Sigmoid colon (tissue), 7 donors: ENCODE measurements around the gene AP3B2. TPM values are rescaled to one million over a fixed set of nuclear protein-coding genes. Genes with fewer than 3 reads are reported as not detected.

Experiments
- DNase-seq: peaks from one replicate; pipeline ENCODE4 v3.0.0-alpha.2; 2019
- H3K27ac ChIP-seq, 4 donors: fragments of 200-600 bp; sonication (generic); one replicate each; pipeline ENCODE4 v1.5.1; 2016 to 2019; ENCODE audit warnings: mild to moderate bottlenecking in 1 of 4
- H3K27me3 ChIP-seq, 3 donors: fragments of 200-600 bp; sonication (generic); one replicate each; pipeline ENCODE4 v1.5.1; 2019; ENCODE audit warnings: mild to moderate bottlenecking in 1 of 3
- H3K36me3 ChIP-seq, 4 donors: fragments of 200-600 bp; sonication (generic); one replicate each; pipeline ENCODE4 v1.5.1; 2016 to 2019
- H3K4me1 ChIP-seq, 4 donors: fragments of 200-600 bp; sonication (generic); one replicate each; pipeline ENCODE4 v1.5.1; 2017 to 2019
- H3K4me3 ChIP-seq, 4 donors: fragments of 200-600 bp; sonication (generic); one replicate each; pipeline ENCODE4 v1.5.1; 2017 to 2019; ENCODE audit warnings: mild to moderate bottlenecking in 2 of 4, moderate library complexity in 1 of 4
- H3K9me3 ChIP-seq, 4 donors: fragments of 200-600 bp in 3 of 4; sonication (generic) in 3 of 4; one replicate each; pipeline versions ENCODE4 v1.5.1 to v1.6.1; 2013 to 2019
- EP300 ChIP-seq, 4 donors: sonication (generic); formaldehyde crosslinking; IDR thresholded peaks; one replicate each; pipeline ENCODE4 v1.6.1; 2017; ENCODE audit warnings: antibody characterized with exemption in 4 of 4
- POLR2A ChIP-seq, 2 donors: fragments of 450-650 bp; IDR thresholded peaks; one replicate each; pipeline ENCODE4 v1.6.1; 2016; ENCODE audit warnings: antibody characterized with exemption in 2 of 2, mild to moderate bottlenecking in 2 of 2, moderate library complexity in 2 of 2
- POLR2AphosphoS5 ChIP-seq, 4 donors: sonication (generic); formaldehyde crosslinking; IDR thresholded peaks; one replicate each; pipeline ENCODE4 v1.6.1; 2017; ENCODE audit warnings: antibody characterized with exemption in 4 of 4
- WGBS, 2 donors: extraction: QIAGEN DNeasy Blood & Tissue Kit; methylation state at CpG; one replicate each; pipeline ENCODE4 v1.1.7; 2013; 5-methylcytosine and 5-hydroxymethylcytosine counted together
- intact Hi-C: fragments of 100-400 bp; cut with DNase I; formaldehyde crosslinking; loops from one replicate; pipeline ENCODE4 v1.15.1; 2023
- polyA plus RNA-seq, 3 donors: library from polyadenylated mRNA; stranded (reverse); fragments of 200-250 nt; gene quantifications; one replicate each; pipeline ENCODE4 v1.2.3, GENCODE V29; 2013
- total RNA-seq, 4 donors: library from RNA; depleted of rRNA; stranded (reverse); fragments of >200 nt; gene quantifications; one replicate each; pipeline ENCODE4 v1.1.0, GENCODE V29; 2016
- TF ChIP-seq, protein P1 (sequence below), 4 experiments: fragments of 450-650 bp in 3 of 4; fragments of 200-600 bp in 1 of 4; IDR thresholded peaks; one replicate each; pipeline ENCODE4 v1.5.1; 2016 to 2019; ENCODE audit warnings: antibody characterized with exemption in 4 of 4, mild to moderate bottlenecking in 3 of 4, moderate library complexity in 2 of 4
- donor health status: healthy with polysubstance abuse.
- donor health status: Bipolar disorder and iron deficiency.
- donor health status: healthy.

The AP3B2 gene
- total and polyA plus RNA-seq, 7 donors: 0.60 to 9.3 (median 1.9) TPM; not detected in 1

DNA sequence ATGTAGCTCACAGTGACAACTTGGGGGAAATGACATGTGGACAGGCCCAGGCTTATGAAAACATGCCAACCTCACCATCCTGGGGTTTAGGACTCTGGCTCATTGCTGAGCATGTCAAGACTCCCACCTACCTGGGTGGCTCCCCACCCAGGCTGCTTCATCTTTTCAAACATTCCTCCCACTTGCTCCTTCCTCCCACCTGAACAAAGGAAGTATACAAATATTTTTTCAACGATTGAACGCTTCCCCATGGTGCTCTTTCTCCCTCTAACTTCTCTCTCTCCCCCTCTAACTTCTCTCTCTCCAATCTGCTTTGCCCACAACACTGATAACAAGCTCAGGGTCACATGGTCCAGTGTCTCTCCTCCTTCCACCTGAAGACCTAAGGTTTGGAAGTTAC is 34.8 kb downstream of the AP3B2 start:
- intact Hi-C loops: no loop called here
- no peak for TF ChIP-seq POLR2A (IDR thresholded peaks at IDR 0.05)
- TF ChIP-seq POLR2AphosphoS5 (IDR thresholded peaks at IDR 0.05): no peak
- no peak for TF ChIP-seq EP300 (IDR thresholded peaks at IDR 0.05)
- TF ChIP-seq, protein P1, sequence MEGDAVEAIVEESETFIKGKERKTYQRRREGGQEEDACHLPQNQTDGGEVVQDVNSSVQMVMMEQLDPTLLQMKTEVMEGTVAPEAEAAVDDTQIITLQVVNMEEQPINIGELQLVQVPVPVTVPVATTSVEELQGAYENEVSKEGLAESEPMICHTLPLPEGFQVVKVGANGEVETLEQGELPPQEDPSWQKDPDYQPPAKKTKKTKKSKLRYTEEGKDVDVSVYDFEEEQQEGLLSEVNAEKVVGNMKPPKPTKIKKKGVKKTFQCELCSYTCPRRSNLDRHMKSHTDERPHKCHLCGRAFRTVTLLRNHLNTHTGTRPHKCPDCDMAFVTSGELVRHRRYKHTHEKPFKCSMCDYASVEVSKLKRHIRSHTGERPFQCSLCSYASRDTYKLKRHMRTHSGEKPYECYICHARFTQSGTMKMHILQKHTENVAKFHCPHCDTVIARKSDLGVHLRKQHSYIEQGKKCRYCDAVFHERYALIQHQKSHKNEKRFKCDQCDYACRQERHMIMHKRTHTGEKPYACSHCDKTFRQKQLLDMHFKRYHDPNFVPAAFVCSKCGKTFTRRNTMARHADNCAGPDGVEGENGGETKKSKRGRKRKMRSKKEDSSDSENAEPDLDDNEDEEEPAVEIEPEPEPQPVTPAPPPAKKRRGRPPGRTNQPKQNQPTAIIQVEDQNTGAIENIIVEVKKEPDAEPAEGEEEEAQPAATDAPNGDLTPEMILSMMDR (IDR thresholded peaks at IDR 0.05): no peak
- 71 to 74% methylated on average over 2 of the region's 2 CpGs for WGBS, 2 donors
- H3K27me3 ChIP-seq: peaks cover 3 to 14% (median 4%) of the 10 kb centered on the region in 3 donors
- H3K4me3 ChIP-seq: no peak overlapping the region
- H3K27ac ChIP-seq: no peak overlapping the region
- no peak for DNase-seq
- peaks cover 0 to 1% (median 0%) of the 10 kb centered on the region in 4 donors for H3K4me1 ChIP-seq
- no peaks in the 10 kb centered on the region for H3K36me3 ChIP-seq
- H3K9me3 ChIP-seq: no peaks in the 10 kb centered on the region

DNA sequence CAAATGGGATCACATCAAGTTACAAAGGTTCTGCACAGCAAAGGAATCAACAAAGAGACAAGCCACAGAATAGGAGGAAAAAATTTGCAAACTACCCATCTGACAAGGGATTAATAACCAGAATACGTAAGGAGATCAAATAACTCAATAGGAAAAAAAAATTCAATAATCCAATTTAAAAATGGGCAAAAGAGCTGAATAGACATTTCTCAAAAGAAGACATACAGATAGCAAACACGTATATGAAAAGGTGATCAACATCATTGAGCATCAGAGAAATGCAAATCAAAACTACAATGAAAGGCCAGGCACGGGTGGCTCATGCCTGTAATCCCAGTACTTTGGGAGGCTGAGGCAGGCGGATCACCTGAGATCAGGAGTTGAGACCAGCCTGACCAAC is 39.0 kb downstream of the AP3B2 start:
- intact Hi-C loops: no loop called here
- Histone ChIP-seq H3K4me3 (no peak overlapping the region), H3K27me3 (no peaks in the 10 kb centered on the region), H3K9me3 (no peaks in the 10 kb centered on the region), H3K27ac (no peak overlapping the region), H3K36me3 (no peaks in the 10 kb centered on the region), H3K4me1 (no peaks in the 10 kb centered on the region)
- TF ChIP-seq, protein P1 (IDR thresholded peaks at IDR 0.05): no peak
- no peak for TF ChIP-seq POLR2A (IDR thresholded peaks at IDR 0.05)
- TF ChIP-seq EP300 (IDR thresholded peaks at IDR 0.05): no peak
- TF ChIP-seq POLR2AphosphoS5 (IDR thresholded peaks at IDR 0.05): no peak
- DNase-seq: peak; percentile 18
- 84 to 85% methylated on average over 4 of the region's 4 CpGs for WGBS, 2 donors

DNA sequence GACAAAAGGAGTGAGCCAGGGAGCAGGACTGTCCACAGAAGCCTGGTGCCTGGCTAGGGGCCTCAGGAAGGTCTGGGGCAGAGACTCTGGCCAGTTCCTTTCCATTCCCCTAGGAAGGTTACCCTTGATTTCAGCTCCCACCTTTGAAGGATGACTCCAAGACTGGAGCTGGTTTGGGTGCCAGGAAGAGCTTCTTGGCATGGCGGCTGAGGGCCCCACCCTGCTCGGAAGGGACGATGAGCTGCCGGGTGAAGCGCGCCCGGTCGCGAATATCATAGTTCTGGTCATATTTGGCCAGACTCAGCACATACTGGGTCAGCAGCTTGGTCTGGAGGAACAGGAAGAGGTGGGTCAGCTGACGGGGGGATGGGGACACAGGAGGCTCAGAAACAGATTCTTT is 43.1 kb downstream of the AP3B2 start:
- TF ChIP-seq POLR2A (IDR thresholded peaks at IDR 0.05) (no peak), EP300 (IDR thresholded peaks at IDR 0.05) (no peak), POLR2AphosphoS5 (IDR thresholded peaks at IDR 0.05) (no peak)
- TF ChIP-seq, protein P1 (IDR thresholded peaks at IDR 0.05): no peak
- DNase-seq: no peak
- Histone ChIP-seq H3K36me3 (no peaks in the 10 kb centered on the region), H3K9me3 (no peaks in the 10 kb centered on the region), H3K27me3 (no peaks in the 10 kb centered on the region), H3K4me3 (no peak overlapping the region), H3K27ac (no peak overlapping the region), H3K4me1 (no peaks in the 10 kb centered on the region)
- intact Hi-C loops: no loop called here
- 89 to 93% methylated on average over 10 of the region's 10 CpGs for WGBS, 2 donors

DNA sequence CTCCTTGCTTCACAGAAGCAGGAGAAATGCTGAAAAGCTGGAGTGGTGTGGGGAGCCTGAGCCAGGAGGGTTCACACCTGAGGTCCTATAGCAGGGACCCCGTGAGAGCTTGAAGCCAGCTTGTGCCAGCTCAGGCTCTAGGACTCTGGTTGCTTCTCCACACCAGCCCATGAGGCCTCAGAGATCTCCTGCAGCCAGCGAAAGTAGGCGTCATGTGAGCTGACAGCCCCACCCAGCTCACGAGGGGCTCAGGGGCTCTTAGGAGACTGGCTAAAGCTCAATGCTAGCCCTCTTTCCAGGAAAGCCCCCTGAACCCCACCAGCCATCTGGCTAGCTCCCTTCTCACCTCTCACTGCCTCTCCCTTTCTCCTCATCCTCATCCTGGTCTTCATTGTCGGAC is 45.7 kb downstream of the AP3B2 start:
- no peak for DNase-seq
- Histone ChIP-seq H3K27me3 (no peaks in the 10 kb centered on the region), H3K4me3 (no peak overlapping the region), H3K36me3 (no peaks in the 10 kb centered on the region), H3K9me3 (no peaks in the 10 kb centered on the region), H3K4me1 (no peaks in the 10 kb centered on the region), H3K27ac (no peak overlapping the region)
- WGBS, 2 donors: 76 to 87% methylated on average over 5 of the region's 5 CpGs
- intact Hi-C loops: no loop called here
- TF ChIP-seq POLR2A (IDR thresholded peaks at IDR 0.05) (no peak), POLR2AphosphoS5 (IDR thresholded peaks at IDR 0.05) (no peak), EP300 (IDR thresholded peaks at IDR 0.05) (no peak)
- TF ChIP-seq, protein P1 (IDR thresholded peaks at IDR 0.05): no peak

DNA sequence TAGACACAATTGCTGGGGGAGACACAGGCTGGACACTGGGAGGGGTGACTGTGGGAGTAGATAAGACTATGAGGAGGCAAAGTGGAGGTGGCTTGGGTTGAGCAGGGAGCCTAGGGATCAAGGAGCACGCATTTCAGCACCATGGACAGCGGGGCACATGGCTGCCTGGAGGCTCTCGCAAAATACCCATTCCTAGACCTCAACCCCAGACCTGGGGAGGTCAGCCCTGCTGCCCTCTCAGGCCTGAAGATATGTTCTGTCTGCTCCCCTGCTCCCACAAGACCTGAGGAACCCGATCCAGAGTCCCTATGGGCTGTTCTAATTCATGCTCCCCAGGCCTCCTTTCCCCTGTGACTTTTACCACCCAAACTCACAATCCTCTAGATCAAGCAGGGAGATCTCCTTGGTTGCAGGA is 46.5 kb downstream of the AP3B2 start:
- WGBS, 2 donors: 6 to 34% methylated on average over 4 of the region's 4 CpGs
- H3K9me3 ChIP-seq: no peaks in the 10 kb centered on the region
- no peaks in the 10 kb centered on the region for H3K27me3 ChIP-seq
- H3K36me3 ChIP-seq: no peaks in the 10 kb centered on the region
- intact Hi-C loops: no loop called here
- no peak for DNase-seq
- no peak overlapping the region for H3K27ac ChIP-seq
- TF ChIP-seq EP300 (IDR thresholded peaks at IDR 0.05): no peak
- TF ChIP-seq, protein P1 (IDR thresholded peaks at IDR 0.05): no peak
- no peak for TF ChIP-seq POLR2AphosphoS5 (IDR thresholded peaks at IDR 0.05)
- no peak for TF ChIP-seq POLR2A (IDR thresholded peaks at IDR 0.05)
- no peaks in the 10 kb centered on the region for H3K4me1 ChIP-seq
- H3K4me3 ChIP-seq: no peak overlapping the region
